ENCODE data around the gene CDC6.
A peak's percentile ranks its signal among the peaks of the same experiment; 100 is the strongest.

CDC6 gene

DNA sequence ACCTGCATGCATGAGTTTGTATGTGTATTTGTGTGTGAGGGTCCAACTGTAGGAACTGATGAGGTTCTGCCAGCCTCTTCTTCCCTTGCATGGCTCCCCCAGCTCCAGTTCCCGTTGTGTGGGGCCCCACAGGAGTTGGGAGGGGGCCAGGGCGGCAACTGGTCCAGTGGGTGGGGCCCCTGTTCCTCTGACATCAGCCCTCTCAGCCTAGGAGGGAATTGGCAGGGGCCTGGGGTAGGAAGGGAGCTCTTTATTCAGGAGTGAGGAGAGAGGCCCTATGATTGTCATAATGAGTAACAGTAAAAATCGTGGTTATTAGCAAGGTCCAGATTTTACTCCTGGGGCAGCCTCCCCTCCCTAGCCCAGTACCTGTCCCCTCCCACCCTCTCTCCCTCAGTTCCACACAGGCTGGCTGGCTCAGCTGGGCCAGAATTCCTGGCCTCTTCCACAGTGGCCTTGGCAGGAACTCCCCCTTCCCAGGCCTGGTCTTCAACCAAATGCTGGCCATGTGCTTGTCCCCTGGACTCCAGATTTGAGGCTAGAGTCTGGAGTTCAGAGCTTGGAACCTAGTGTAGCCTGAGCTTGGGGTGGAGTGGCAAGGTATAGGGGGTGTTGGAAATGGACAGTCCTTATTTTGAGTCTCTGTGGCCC lies 40.2 kb downstream of the CDC6 start (continued):
- TF ChIP-seq, protein P1, sequence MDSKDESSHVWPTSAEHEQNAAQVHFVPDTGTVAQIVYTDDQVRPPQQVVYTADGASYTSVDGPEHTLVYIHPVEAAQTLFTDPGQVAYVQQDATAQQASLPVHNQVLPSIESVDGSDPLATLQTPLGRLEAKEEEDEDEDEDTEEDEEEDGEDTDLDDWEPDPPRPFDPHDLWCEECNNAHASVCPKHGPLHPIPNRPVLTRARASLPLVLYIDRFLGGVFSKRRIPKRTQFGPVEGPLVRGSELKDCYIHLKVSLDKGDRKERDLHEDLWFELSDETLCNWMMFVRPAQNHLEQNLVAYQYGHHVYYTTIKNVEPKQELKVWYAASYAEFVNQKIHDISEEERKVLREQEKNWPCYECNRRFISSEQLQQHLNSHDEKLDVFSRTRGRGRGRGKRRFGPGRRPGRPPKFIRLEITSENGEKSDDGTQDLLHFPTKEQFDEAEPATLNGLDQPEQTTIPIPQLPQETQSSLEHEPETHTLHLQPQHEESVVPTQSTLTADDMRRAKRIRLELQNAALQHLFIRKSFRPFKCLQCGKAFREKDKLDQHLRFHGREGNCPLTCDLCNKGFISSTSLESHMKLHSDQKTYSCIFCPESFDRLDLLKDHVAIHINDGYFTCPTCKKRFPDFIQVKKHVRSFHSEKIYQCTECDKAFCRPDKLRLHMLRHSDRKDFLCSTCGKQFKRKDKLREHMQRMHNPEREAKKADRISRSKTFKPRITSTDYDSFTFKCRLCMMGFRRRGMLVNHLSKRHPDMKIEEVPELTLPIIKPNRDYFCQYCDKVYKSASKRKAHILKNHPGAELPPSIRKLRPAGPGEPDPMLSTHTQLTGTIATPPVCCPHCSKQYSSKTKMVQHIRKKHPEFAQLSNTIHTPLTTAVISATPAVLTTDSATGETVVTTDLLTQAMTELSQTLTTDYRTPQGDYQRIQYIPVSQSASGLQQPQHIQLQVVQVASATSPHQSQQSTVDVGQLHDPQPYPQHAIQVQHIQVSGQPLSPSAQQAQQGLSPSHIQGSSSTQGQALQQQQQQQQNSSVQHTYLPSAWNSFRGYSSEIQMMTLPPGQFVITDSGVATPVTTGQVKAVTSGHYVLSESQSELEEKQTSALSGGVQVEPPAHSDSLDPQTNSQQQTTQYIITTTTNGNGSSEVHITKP (tag by site-specific recombination; IDR thresholded peaks at IDR 0.05): 0 out of 2 replicates have a peak, but pooled peaks have one; percentile 29
- TF ChIP-seq SP3 (tag by site-specific recombination; IDR thresholded peaks at IDR 0.05): no peak
- TF ChIP-seq ZNF623 (tag by site-specific recombination; IDR thresholded peaks at IDR 0.05): peak; percentile 37; the same call in 1 of the 2 replicates
- TF ChIP-seq FEZF1 (tag by site-specific recombination; IDR thresholded peaks at IDR 0.05): no peak

DNA sequence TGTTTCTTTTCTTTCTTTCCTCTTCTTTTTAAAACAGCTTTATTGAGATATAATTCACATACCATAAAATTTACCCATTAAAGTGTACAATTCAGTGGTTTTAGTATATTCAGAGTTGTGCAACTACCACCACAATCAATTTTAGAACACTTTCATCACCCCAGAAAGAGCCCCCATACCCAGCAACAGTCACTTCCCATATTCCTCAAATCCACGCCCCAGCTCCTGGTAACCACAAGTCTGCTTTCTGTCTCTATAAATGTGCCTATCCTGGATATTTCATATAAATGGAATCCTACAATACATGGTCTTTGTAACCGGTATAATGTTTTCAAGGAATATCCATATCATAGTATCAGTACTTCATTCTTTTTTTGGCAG lies 40.7 kb downstream of the CDC6 start:
- peaks cover 0 to 23% of the 10 kb centered on the region in 2 experiments; a peak in 2 of 3 replicates for H3K36me3 ChIP-seq (ENCODE audit: control insufficient read depth in 2 of 2, insufficient read depth in 1 of 2, low read length in 2 of 2)
- no peak overlapping the region for H3K27ac ChIP-seq (ENCODE audit: extremely low read depth, low read depth, low read length)
- peaks cover 13% of the 10 kb centered on the region for H3K4me1 ChIP-seq (ENCODE audit: control insufficient read depth, insufficient read depth, low read length)
- H3K9me3 ChIP-seq (ENCODE audit: control insufficient read depth, insufficient read depth, low read depth, low read length): no peaks in the 10 kb centered on the region
- TF ChIP-seq ZNF664 (tag by site-specific recombination; IDR thresholded peaks at IDR 0.05) (0 out of 2 replicates have a peak, but pooled peaks have one; percentile 23), ZNF24 (tag by site-specific recombination; IDR thresholded peaks at IDR 0.05) (no peak)
- CTCF ChIA-PET: interaction anchor here (0.6 to 2.4 kb wide), 6 partner anchors 25 to 1334 kb away, joined by 3 to 10 read pairs (median 4); no protein-coding TSS in a partner anchor
- no peak overlapping the region for H3K4me3 ChIP-seq (ENCODE audit: low read depth, low read length)
- POLR2A ChIA-PET: interaction anchor here (0.7 to 1.7 kb wide), 5 partner anchors 10 to 24 kb away, joined by 3 to 10 read pairs (median 3); no protein-coding TSS in a partner anchor

DNA sequence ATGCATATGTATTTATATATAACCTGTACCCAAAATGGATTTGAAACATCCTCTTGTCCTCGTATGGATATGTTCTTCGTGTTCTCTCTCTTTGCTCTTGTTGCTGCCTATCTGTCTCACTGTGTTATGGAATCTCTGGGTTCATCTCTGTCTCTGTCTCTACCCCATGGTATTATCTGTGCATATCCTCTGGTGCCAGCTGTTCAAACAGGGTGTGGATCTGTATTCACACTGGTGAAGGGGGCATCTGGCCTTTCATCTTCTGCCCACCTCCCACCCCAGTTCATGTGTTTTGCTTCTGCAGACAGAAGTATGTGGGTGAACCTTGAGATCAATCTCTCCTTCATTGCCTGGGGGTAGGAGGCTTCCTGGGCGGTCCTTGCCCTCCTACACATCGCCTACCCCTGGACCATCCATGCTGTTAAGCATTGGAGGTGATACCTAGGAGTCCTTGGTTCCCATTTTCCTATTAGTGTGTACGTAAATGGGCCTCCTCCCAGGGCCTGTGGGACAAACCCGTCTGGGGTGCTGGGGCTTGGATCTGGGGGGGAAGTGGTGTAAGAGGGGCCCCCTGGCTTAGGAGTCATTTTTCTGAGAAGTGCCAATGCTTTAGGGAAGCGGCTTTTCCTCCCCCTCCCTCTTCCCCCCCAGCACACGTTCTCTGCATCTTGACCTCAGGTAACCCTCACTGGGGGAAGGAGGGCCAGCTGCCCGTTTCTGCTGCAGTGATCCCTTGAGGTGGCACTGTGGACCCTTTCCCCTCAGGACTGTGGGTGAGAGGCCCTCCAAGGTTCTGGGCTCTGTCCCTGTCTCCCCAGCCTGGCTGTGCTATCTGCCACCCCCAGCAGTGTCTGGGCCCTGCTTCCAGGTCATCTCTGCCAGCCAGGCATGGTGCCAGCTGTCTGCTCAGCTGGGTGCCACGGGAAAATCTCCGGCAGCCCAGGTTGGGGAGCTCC lies 42.4 kb downstream of the CDC6 start:
- Histone ChIP-seq H3K4me3 (ENCODE audit: low read depth, low read length) (no peak overlapping the region), H3K4me1 (ENCODE audit: control insufficient read depth, insufficient read depth, low read length) (peaks cover 19% of the 10 kb centered on the region), H3K27ac (ENCODE audit: extremely low read depth, low read depth, low read length) (no peak overlapping the region), H3K9me3 (ENCODE audit: control insufficient read depth, insufficient read depth, low read depth, low read length) (no peaks in the 10 kb centered on the region), H3K36me3 (ENCODE audit: control insufficient read depth in 2 of 2, insufficient read depth in 1 of 2, low read length in 2 of 2) (peaks cover 0 to 23% of the 10 kb centered on the region in 2 experiments; a peak in 2 of 3 replicates)
- ChIA-PET CTCF (interaction anchor here (0.8 to 1.6 kb wide), 3 partner anchors 8 to 27 kb away, joined by 3 to 8 read pairs (median 4); no protein-coding TSS in a partner anchor), POLR2A (interaction anchor here (1.8 kb wide), 1 partner anchor 13 kb away, joined by 9 read pairs; no protein-coding TSS in a partner anchor)
- TF ChIP-seq SP3 (tag by site-specific recombination; IDR thresholded peaks at IDR 0.05): no peak
- TF ChIP-seq ZFHX2 (tag by site-specific recombination; conservative IDR thresholded peaks at IDR 0.05): peak; percentile 97
- TF ChIP-seq GFI1B (tag by site-specific recombination; IDR thresholded peaks at IDR 0.05): no peak
- TF ChIP-seq, protein P2, sequence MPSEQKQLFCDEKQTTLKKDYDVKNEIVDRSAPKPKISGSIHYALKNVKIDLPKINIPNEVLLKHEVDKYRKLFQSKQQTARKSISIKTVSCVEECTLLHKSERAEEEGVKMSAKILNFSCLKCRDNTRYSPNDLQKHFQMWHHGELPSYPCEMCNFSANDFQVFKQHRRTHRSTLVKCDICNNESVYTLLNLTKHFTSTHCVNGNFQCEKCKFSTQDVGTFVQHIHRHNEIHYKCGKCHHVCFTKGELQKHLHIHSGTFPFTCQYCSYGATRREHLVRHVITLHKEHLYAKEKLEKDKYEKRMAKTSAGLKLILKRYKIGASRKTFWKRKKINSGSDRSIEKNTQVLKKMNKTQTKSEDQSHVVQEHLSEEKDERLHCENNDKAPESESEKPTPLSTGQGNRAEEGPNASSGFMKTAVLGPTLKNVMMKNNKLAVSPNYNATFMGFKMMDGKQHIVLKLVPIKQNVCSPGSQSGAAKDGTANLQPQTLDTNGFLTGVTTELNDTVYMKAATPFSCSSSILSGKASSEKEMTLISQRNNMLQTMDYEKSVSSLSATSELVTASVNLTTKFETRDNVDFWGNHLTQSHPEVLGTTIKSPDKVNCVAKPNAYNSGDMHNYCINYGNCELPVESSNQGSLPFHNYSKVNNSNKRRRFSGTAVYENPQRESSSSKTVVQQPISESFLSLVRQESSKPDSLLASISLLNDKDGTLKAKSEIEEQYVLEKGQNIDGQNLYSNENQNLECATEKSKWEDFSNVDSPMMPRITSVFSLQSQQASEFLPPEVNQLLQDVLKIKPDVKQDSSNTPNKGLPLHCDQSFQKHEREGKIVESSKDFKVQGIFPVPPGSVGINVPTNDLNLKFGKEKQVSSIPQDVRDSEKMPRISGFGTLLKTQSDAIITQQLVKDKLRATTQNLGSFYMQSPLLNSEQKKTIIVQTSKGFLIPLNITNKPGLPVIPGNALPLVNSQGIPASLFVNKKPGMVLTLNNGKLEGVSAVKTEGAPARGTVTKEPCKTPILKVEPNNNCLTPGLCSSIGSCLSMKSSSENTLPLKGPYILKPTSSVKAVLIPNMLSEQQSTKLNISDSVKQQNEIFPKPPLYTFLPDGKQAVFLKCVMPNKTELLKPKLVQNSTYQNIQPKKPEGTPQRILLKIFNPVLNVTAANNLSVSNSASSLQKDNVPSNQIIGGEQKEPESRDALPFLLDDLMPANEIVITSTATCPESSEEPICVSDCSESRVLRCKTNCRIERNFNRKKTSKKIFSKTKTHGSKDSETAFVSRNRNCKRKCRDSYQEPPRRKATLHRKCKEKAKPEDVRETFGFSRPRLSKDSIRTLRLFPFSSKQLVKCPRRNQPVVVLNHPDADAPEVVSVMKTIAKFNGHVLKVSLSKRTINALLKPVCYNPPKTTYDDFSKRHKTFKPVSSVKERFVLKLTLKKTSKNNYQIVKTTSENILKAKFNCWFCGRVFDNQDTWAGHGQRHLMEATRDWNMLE (tag by site-specific recombination; conservative IDR thresholded peaks at IDR 0.05; ENCODE audit: low read depth): no peak
- no peak for TF ChIP-seq BCL11A (tag by site-specific recombination; IDR thresholded peaks at IDR 0.05; ENCODE audit: low read depth)
- TF ChIP-seq, protein P3, sequence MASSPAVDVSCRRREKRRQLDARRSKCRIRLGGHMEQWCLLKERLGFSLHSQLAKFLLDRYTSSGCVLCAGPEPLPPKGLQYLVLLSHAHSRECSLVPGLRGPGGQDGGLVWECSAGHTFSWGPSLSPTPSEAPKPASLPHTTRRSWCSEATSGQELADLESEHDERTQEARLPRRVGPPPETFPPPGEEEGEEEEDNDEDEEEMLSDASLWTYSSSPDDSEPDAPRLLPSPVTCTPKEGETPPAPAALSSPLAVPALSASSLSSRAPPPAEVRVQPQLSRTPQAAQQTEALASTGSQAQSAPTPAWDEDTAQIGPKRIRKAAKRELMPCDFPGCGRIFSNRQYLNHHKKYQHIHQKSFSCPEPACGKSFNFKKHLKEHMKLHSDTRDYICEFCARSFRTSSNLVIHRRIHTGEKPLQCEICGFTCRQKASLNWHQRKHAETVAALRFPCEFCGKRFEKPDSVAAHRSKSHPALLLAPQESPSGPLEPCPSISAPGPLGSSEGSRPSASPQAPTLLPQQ (tag by site-specific recombination; IDR thresholded peaks at IDR 0.05): peak; percentile 43; the same call in 1 of the 2 replicates
- TF ChIP-seq EGR2 (tag by site-specific recombination; IDR thresholded peaks at IDR 0.05; ENCODE audit: low read depth): peak; percentile 97
- TF ChIP-seq GLIS1 (tag by site-specific recombination; IDR thresholded peaks at IDR 0.05): peak; percentile 86
- no peak for TF ChIP-seq ZNF529 (tag by site-specific recombination; IDR thresholded peaks at IDR 0.05; ENCODE audit: insufficient replicate concordance)
- no peak for TF ChIP-seq ZNF521 (tag by site-specific recombination; IDR thresholded peaks at IDR 0.05)
- TF ChIP-seq, protein P4, sequence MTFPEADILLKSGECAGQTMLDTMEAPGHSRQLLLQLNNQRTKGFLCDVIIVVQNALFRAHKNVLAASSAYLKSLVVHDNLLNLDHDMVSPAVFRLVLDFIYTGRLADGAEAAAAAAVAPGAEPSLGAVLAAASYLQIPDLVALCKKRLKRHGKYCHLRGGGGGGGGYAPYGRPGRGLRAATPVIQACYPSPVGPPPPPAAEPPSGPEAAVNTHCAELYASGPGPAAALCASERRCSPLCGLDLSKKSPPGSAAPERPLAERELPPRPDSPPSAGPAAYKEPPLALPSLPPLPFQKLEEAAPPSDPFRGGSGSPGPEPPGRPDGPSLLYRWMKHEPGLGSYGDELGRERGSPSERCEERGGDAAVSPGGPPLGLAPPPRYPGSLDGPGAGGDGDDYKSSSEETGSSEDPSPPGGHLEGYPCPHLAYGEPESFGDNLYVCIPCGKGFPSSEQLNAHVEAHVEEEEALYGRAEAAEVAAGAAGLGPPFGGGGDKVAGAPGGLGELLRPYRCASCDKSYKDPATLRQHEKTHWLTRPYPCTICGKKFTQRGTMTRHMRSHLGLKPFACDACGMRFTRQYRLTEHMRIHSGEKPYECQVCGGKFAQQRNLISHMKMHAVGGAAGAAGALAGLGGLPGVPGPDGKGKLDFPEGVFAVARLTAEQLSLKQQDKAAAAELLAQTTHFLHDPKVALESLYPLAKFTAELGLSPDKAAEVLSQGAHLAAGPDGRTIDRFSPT (tag by site-specific recombination; IDR thresholded peaks at IDR 0.05): 0 out of 2 replicates have a peak, but pooled peaks have one; percentile 24

All from HEK293 (cell line).